H9 (cell line): ENCODE data around the gene DPM1. TPM values are rescaled to one million over a fixed set of nuclear protein-coding genes. Genes with fewer than 3 reads are reported as not detected.
A peak's percentile ranks its signal among the peaks of the same experiment; 100 is the strongest.

ENCODE experiments used
- DNase-seq: peaks from one replicate; pipeline ENCODE4 v3.0.0-alpha.2; 2017
- H2AFZ ChIP-seq: one replicate; pipeline ENCODE4 v1.6.1; 2013; ENCODE audit warnings: mild to moderate bottlenecking, low read length, control low read depth, moderate library complexity
- H2AK5ac ChIP-seq: 2 replicates; pipeline ENCODE4 v1.6.1; 2013; ENCODE audit warnings: low read length, control low read depth, mixed read lengths; ENCODE audit not compliant: insufficient read length
- H2BK120ac ChIP-seq: one replicate; pipeline ENCODE4 v1.6.1; 2013; ENCODE audit warnings: low read depth, mild to moderate bottlenecking, low read length, control low read depth, inconsistent platforms; ENCODE audit not compliant: poor library complexity, severe bottlenecking
- H2BK12ac ChIP-seq: 2 replicates; pipeline ENCODE4 v1.6.1; 2013; ENCODE audit warnings: low read length, control low read depth, mixed read lengths, low read depth; ENCODE audit not compliant: insufficient read length
- H2BK15ac ChIP-seq: 2 replicates; pipeline ENCODE4 v1.6.1; 2013; ENCODE audit warnings: low read depth, low read length, control low read depth
- H2BK20ac ChIP-seq: one replicate; pipeline ENCODE4 v1.6.1; 2013; ENCODE audit warnings: low read depth, mild to moderate bottlenecking, low read length, control low read depth, inconsistent platforms; ENCODE audit not compliant: poor library complexity, severe bottlenecking
- H2BK5ac ChIP-seq: 2 replicates; pipeline ENCODE4 v1.6.1; 2013; ENCODE audit warnings: low read length, control low read depth, mixed read lengths; ENCODE audit not compliant: insufficient read length
- H3K14ac ChIP-seq: 2 replicates; pipeline ENCODE4 v1.6.1; 2013; ENCODE audit warnings: low read length, control low read depth; ENCODE audit not compliant: insufficient read depth
- H3K18ac ChIP-seq: 2 replicates; pipeline ENCODE4 v1.6.1; 2013; ENCODE audit warnings: low read depth, mild to moderate bottlenecking, mixed read lengths, low read length, control low read depth; ENCODE audit not compliant: insufficient read length
- H3K23ac ChIP-seq: 2 replicates; pipeline ENCODE4 v1.6.1; 2013; ENCODE audit warnings: low read length, control low read depth, mixed read lengths, low read depth; ENCODE audit not compliant: insufficient read length
- H3K23me2 ChIP-seq: 2 replicates; pipeline ENCODE4 v1.6.1; 2013; ENCODE audit warnings: low read depth, mild to moderate bottlenecking, mixed read lengths, low read length, control low read depth; ENCODE audit not compliant: insufficient read length, poor library complexity, severe bottlenecking
- H3K27ac ChIP-seq: 2 replicates; pipeline ENCODE4 v1.5.1; 2013; ENCODE audit warnings: low read length, control low read depth, mixed read lengths, low read depth; ENCODE audit not compliant: insufficient read length
- H3K27me3 ChIP-seq: 2 replicates; pipeline ENCODE4 v1.6.1; 2013; ENCODE audit warnings: low read length, control low read depth, inconsistent platforms; ENCODE audit not compliant: insufficient read depth
- H3K4ac ChIP-seq: 2 replicates; pipeline ENCODE4 v1.6.1; 2013; ENCODE audit warnings: low read depth, mild to moderate bottlenecking, control low read depth, inconsistent platforms, low read length, moderate library complexity
- H3K4me1 ChIP-seq: 2 replicates; pipeline ENCODE4 v1.6.1; 2013; ENCODE audit warnings: low read length, control low read depth, inconsistent platforms; ENCODE audit not compliant: insufficient read depth
- H3K4me2 ChIP-seq: 2 replicates; pipeline ENCODE4 v1.6.1; 2013; ENCODE audit warnings: low read length, control low read depth, mixed read lengths; ENCODE audit not compliant: insufficient read length, insufficient read depth
- H3K56ac ChIP-seq: 2 replicates; pipeline ENCODE4 v1.6.1; 2013; ENCODE audit warnings: low read depth, mild to moderate bottlenecking, mixed read lengths, low read length, control low read depth; ENCODE audit not compliant: insufficient read length
- H3K79me1 ChIP-seq: 2 replicates; pipeline ENCODE4 v1.6.1; 2013; ENCODE audit warnings: low read depth, mild to moderate bottlenecking, moderate library complexity, low read length, control low read depth, inconsistent platforms; ENCODE audit not compliant: insufficient read depth, poor library complexity, severe bottlenecking
- H3K79me2 ChIP-seq: 2 replicates; pipeline ENCODE4 v1.6.1; 2013; ENCODE audit warnings: low read length, control low read depth, inconsistent platforms; ENCODE audit not compliant: insufficient read depth
- H3K9ac ChIP-seq: 2 replicates; pipeline ENCODE4 v1.6.1; 2013; ENCODE audit warnings: low read length, control low read depth, mixed read lengths; ENCODE audit not compliant: insufficient read length; ENCODE audit errors: extremely low read depth
- H3K9me3 ChIP-seq: one replicate; pipeline ENCODE4 v1.6.1; 2013; ENCODE audit warnings: low read depth, low read length, inconsistent platforms; ENCODE audit not compliant: control insufficient read depth
- H3T11ph ChIP-seq: one replicate; pipeline ENCODE4 v1.6.1; 2013; ENCODE audit warnings: mild to moderate bottlenecking, low read length, control low read depth, inconsistent platforms
- H4K20me1 ChIP-seq: one replicate; pipeline ENCODE4 v1.6.1; 2013; ENCODE audit not compliant: control insufficient read depth, insufficient read length, insufficient read depth
- H4K5ac ChIP-seq: 2 replicates; pipeline ENCODE4 v1.6.1; 2013; ENCODE audit warnings: low read depth, mild to moderate bottlenecking, mixed read lengths, low read length, control low read depth; ENCODE audit not compliant: insufficient read length
- H4K8ac ChIP-seq: replicated peaks from 2 replicates; pipeline ENCODE4 v1.6.1; 2013; ENCODE audit warnings: low read length, control low read depth, mixed read lengths, low read depth; ENCODE audit not compliant: insufficient read length
- H4K91ac ChIP-seq: 2 replicates; pipeline ENCODE4 v1.6.1; 2013; ENCODE audit warnings: low read depth, mild to moderate bottlenecking, moderate library complexity, mixed read lengths, low read length, control low read depth; ENCODE audit not compliant: insufficient read length
- H3K27ac Mint-ChIP-seq, 3 experiments: 2 replicates in 2 of 3; 3 replicates in 1 of 3; pipeline ENCODE4 v1.8.0; 2020 to 2021; ENCODE audit warnings: mixed read lengths in 3 of 3, mild to moderate bottlenecking in 1 of 3, moderate library complexity in 1 of 3
- H3K27me3 Mint-ChIP-seq: 2 replicates; pipeline ENCODE4 v1.8.0; 2021; ENCODE audit warnings: low read depth, mild to moderate bottlenecking, moderate library complexity, mixed read lengths
- H3K36me3 Mint-ChIP-seq, 3 experiments: 2 replicates in 2 of 3; 3 replicates in 1 of 3; pipeline ENCODE4 v1.8.0; 2020 to 2021; ENCODE audit warnings: low read depth in 3 of 3, mixed read lengths in 3 of 3; ENCODE audit not compliant: insufficient read depth in 1 of 3
- H3K4me1 Mint-ChIP-seq, 2 experiments: 2 replicates each; pipeline ENCODE4 v1.8.0; 2020; ENCODE audit warnings: mixed read lengths in 2 of 2
- H3K4me3 Mint-ChIP-seq, 2 experiments: 2 replicates in 1 of 2; 3 replicates in 1 of 2; pipeline ENCODE4 v1.8.0; 2020 to 2021; ENCODE audit warnings: mild to moderate bottlenecking in 2 of 2, mixed read lengths in 2 of 2, moderate library complexity in 1 of 2
- H3K9me3 Mint-ChIP-seq, 2 experiments: 2 replicates in 1 of 2; 3 replicates in 1 of 2; pipeline ENCODE4 v1.8.0; 2020; ENCODE audit warnings: mild to moderate bottlenecking in 2 of 2, mixed read lengths in 2 of 2, moderate library complexity in 1 of 2
- WGBS: extraction: QIAGEN DNeasy Blood & Tissue Kit; methylation state at CpG from one replicate; pipeline ENCODE4 v1.1.7; 2013; ENCODE audit warnings: missing lambda C conversion rate, low lambda C conversion rate, mixed read lengths; ENCODE audit not compliant: insufficient read length; ENCODE audit errors: extremely low coverage; 5-methylcytosine and 5-hydroxymethylcytosine counted together
- total RNA-seq: library from RNA; stranded (reverse); gene quantifications from 2 replicates; pipeline ENCODE4 v1.2.1, GENCODE V29; 2021
- TF ChIP-seq, protein P1 (sequence below): fragments of 200-600 bp; sonication (generic); conservative IDR thresholded peaks from 3 replicates; pipeline ENCODE4 v1.8.0; 2021; ENCODE audit warnings: antibody characterized with exemption, mild to moderate bottlenecking

The DPM1 gene
- total RNA-seq, 1 experiment from 2014 or later, result 64.0 TPM

DNA sequence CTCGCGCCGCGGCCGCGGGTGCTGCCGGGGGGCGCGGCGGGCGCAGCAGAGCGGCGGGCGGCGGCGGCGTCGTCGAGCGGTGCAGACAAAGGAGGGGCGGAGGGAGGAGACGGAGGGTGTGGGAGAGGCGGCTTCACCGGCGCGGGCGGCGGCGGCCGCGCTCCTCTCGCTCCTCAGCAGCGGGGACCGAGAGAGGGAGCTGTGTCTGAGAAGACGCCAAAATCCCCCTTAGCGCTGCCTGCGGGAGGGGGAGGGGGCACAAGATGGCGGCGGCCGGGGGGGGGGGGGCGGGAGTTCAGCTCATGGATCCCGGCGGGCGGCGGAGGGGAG is 27.4 kb downstream of the DPM1 start:
- peak overlapping the region; percentile 73 for H4K5ac ChIP-seq
- H2AFZ ChIP-seq, result no peak overlapping the region
- H2BK15ac ChIP-seq, result no peak overlapping the region
- H2BK12ac ChIP-seq, result peak overlapping the region; percentile 90
- H3K9me3 Mint-ChIP-seq, result peaks cover 0 to 7% of the 10 kb centered on the region in 2 experiments; a peak in 2 of 5 replicates
- no peak overlapping the region; the same call in 1 of the 2 replicates for H3K4ac ChIP-seq
- peak overlapping the region; percentile 100 for H3K18ac ChIP-seq
- H3K23ac ChIP-seq, result no peak overlapping the region
- H3K9ac ChIP-seq, result peak overlapping the region; percentile 97
- WGBS, result no CpG with 5 or more reads among the region's 45 CpGs
- no peak overlapping the region for H2BK5ac ChIP-seq
- no peak overlapping the region for H4K8ac ChIP-seq
- peak overlapping the region; percentile 100 for H3K14ac ChIP-seq
- no peak overlapping the region for H3K56ac ChIP-seq
- H2AK5ac ChIP-seq, result no peak overlapping the region
- TF ChIP-seq, protein P1, sequence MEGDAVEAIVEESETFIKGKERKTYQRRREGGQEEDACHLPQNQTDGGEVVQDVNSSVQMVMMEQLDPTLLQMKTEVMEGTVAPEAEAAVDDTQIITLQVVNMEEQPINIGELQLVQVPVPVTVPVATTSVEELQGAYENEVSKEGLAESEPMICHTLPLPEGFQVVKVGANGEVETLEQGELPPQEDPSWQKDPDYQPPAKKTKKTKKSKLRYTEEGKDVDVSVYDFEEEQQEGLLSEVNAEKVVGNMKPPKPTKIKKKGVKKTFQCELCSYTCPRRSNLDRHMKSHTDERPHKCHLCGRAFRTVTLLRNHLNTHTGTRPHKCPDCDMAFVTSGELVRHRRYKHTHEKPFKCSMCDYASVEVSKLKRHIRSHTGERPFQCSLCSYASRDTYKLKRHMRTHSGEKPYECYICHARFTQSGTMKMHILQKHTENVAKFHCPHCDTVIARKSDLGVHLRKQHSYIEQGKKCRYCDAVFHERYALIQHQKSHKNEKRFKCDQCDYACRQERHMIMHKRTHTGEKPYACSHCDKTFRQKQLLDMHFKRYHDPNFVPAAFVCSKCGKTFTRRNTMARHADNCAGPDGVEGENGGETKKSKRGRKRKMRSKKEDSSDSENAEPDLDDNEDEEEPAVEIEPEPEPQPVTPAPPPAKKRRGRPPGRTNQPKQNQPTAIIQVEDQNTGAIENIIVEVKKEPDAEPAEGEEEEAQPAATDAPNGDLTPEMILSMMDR, result no peak
- no peak overlapping the region for H2BK20ac ChIP-seq
- H3K4me3 Mint-ChIP-seq, result peak overlapping the region; percentile 85 to 88
- H3K79me2 ChIP-seq, result peaks cover 31% of the 10 kb centered on the region
- peaks cover 35 to 80% (median 68%) of the 10 kb centered on the region in 3 experiments for H3K36me3 Mint-ChIP-seq
- no peaks in the 10 kb centered on the region for H3K9me3 ChIP-seq
- no peak overlapping the region for H2BK120ac ChIP-seq
- peaks cover 31 to 40% of the 10 kb centered on the region in 2 experiments for H3K4me1 Mint-ChIP-seq
- H3K79me1 ChIP-seq, result no peaks in the 10 kb centered on the region
- H3K4me2 ChIP-seq, result no peak overlapping the region
- no peak for DNase-seq
- H3K27ac Mint-ChIP-seq, result peak overlapping the region; percentile 83 to 99 (median 96); a peak in 6 of 7 replicates
- H3T11ph ChIP-seq, result peak overlapping the region; percentile 96
- H3K23me2 ChIP-seq, result peaks cover 14% of the 10 kb centered on the region
- no peaks in the 10 kb centered on the region for H3K27me3 ChIP-seq
- H3K4me1 ChIP-seq, result peaks cover 6% of the 10 kb centered on the region
- H4K91ac ChIP-seq, result no peak overlapping the region
- H3K27ac ChIP-seq, result peak overlapping the region; percentile 16
- H3K27me3 Mint-ChIP-seq, result no peaks in the 10 kb centered on the region
- H4K20me1 ChIP-seq, result no peaks in the 10 kb centered on the region
